ENCODE measurements around the gene UGT8. TPM values are rescaled to one million over a fixed set of nuclear protein-coding genes. Genes with fewer than 3 reads are reported as not detected.

UGT8 gene
- total RNA-seq, 1 donor from 2014 or later = 0.51 TPM

- peak; percentile 52 for DNase-seq
Observed at GRCh38 chr4:114694770-114695169, 96.2 kb downstream of the UGT8 start.

- no peak for DNase-seq
Observed at GRCh38 chr4:114698231-114698630, 99.6 kb downstream of the UGT8 start.

- DNase-seq = no peak
Observed at GRCh38 chr4:114701491-114701890, 102.9 kb downstream of the UGT8 start.

GRCh38 chr4:114717432-114717831 lies 118.8 kb downstream of the UGT8 start:
- DNase-seq = no peak

- DNase-seq = no peak
Observed at GRCh38 chr4:114725066-114725465, 126.5 kb downstream of the UGT8 start.

GRCh38 chr4:114727461-114727860 lies 128.9 kb downstream of the UGT8 start:
- no peak for DNase-seq
